Tongue (tissue), 2 donors: Measurements from ENCODE around the gene ATF7IP. TPM values are rescaled to one million over a fixed set of nuclear protein-coding genes. Genes with fewer than 3 reads are reported as not detected.
"Not testable (repeated sequence)": the region's sequence is repeated elsewhere in the genome, so short reads cannot be mapped to it uniquely, and the experiment has no call there.

Experiments used
- DNase-seq: peaks from one replicate; pipeline ENCODE4 v3.0.0-alpha.2; 2015
- total RNA-seq: library from RNA; depleted of rRNA; stranded (reverse); fragments of >200 nt; gene quantifications from one replicate; pipeline ENCODE4 v1.2.3, GENCODE V29; 2014

Gene ATF7IP
- total RNA-seq, 1 donor from 2014 or later, result 70.9 TPM

GRCh38 chr12:14367040-14367661 lies 1.7 kb downstream of the ATF7IP start:
- peak; percentile 67 for DNase-seq

- no peak for DNase-seq
Observed at GRCh38 chr12:14369311-14369710, 3.8 kb downstream of the ATF7IP start.

GRCh38 chr12:14373217-14373616 lies 7.7 kb downstream of the ATF7IP start:
- no peak for DNase-seq

GRCh38 chr12:14379508-14379907 lies 14.0 kb downstream of the ATF7IP start:
- no peak for DNase-seq

GRCh38 chr12:14384783-14385638 lies 19.5 kb downstream of the ATF7IP start:
- DNase-seq, result peak; percentile 89

GRCh38 chr12:14387219-14387871 lies 21.9 kb downstream of the ATF7IP start:
- no peak for DNase-seq

- DNase-seq, result no peak
Observed at GRCh38 chr12:14390449-14390848, 25.0 kb downstream of the ATF7IP start.

- no peak for DNase-seq
Observed at GRCh38 chr12:14390870-14391530, 25.5 kb downstream of the ATF7IP start.

GRCh38 chr12:14393751-14394150 lies 28.3 kb downstream of the ATF7IP start:
- DNase-seq, result no peak

GRCh38 chr12:14394317-14395073 lies 29.0 kb downstream of the ATF7IP start:
- peak; percentile 77 for DNase-seq

GRCh38 chr12:14395074-14395778 lies 29.7 kb downstream of the ATF7IP start:
- DNase-seq, result no peak

GRCh38 chr12:14396071-14396470 lies 30.6 kb downstream of the ATF7IP start:
- no peak for DNase-seq

- DNase-seq, result no peak
Observed at GRCh38 chr12:14399871-14400270, 34.4 kb downstream of the ATF7IP start.

- DNase-seq, result no peak
Observed at GRCh38 chr12:14400599-14400998, 35.1 kb downstream of the ATF7IP start.

GRCh38 chr12:14401267-14401666 lies 35.8 kb downstream of the ATF7IP start:
- not testable (repeated sequence) for DNase-seq

GRCh38 chr12:14402697-14403096 lies 37.2 kb downstream of the ATF7IP start:
- no peak for DNase-seq

GRCh38 chr12:14403293-14403692 lies 37.8 kb downstream of the ATF7IP start:
- DNase-seq, result no peak

GRCh38 chr12:14403711-14404196 lies 38.3 kb downstream of the ATF7IP start:
- peak; percentile 91 for DNase-seq

GRCh38 chr12:14405407-14405806 lies 39.9 kb downstream of the ATF7IP start:
- not testable (repeated sequence) for DNase-seq

- peak; percentile 44 for DNase-seq
Observed at GRCh38 chr12:14408208-14408607, 42.7 kb downstream of the ATF7IP start.

- no peak for DNase-seq
Observed at GRCh38 chr12:14410177-14410576, 44.7 kb downstream of the ATF7IP start.
